GM08714 (cell line): ENCODE measurements around the gene GNL3L.
"Not testable (repeated sequence)": the region's sequence is repeated elsewhere in the genome, so short reads cannot be mapped to it uniquely, and the experiment has no call there.

Experiments used
- H3K4me3 ChIP-seq: fragments of 200-500 bp; sonication (Bioruptor generic); 2 replicates; pipeline ENCODE4 v1.5.1; 2014; ENCODE audit warnings: mild to moderate bottlenecking, low read length, inconsistent platforms
- ZNF274 ChIP-seq: IDR thresholded peaks from 2 replicates; pipeline ENCODE4 v1.6.1; 2012; ENCODE audit warnings: mild to moderate bottlenecking, low read depth, low read length

The GNL3L gene

DNA sequence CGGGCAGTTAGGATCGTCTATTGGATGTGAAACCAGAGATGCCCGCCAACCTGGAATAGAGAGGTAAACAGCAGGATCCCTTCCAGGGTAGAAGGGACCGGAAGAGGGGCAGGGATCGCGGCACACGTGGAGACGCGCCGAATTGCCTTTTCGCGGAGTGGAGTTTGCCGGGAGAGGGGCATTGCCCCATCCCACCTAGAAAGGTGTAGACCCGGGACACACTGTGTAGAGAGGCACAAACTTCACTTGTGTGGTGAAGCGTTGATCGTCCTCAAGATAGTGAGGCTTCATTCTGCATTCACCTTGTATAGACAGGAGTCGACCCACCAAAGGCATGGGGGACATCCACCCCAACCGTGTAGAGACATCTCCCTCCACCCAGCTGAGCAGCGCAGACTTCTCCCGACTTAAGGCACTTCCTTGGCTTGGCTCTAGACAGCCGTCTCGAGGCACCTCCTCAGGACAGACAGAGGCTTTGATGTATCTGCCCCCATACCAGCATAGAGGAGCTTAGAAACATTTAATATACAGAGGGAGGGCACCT lies 410 bp downstream of the GNL3L start:
- peak overlapping the region; percentile 89 for H3K4me3 ChIP-seq
- TF ChIP-seq ZNF274 = no peak

DNA sequence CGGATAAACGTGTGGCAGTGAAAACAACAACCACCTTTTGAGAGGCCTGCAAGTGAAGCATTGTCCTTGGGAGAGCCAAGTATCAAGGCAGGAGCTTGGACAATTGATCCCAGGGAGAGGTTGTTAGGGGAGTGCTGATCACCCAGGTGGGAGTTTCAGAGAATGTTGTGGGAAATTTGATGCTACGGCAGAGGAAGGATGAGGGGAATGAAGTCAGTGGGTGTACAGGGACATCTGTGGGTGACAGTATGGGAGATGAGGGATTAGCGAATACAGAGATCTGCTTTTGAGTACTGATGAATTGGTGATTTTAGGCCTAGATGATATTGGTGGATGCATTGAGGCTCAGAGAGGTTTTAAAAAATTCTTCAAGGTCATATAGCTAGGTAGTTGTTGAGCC lies 4.3 kb downstream of the GNL3L start:
- no peak overlapping the region for H3K4me3 ChIP-seq
- no peak for TF ChIP-seq ZNF274

DNA sequence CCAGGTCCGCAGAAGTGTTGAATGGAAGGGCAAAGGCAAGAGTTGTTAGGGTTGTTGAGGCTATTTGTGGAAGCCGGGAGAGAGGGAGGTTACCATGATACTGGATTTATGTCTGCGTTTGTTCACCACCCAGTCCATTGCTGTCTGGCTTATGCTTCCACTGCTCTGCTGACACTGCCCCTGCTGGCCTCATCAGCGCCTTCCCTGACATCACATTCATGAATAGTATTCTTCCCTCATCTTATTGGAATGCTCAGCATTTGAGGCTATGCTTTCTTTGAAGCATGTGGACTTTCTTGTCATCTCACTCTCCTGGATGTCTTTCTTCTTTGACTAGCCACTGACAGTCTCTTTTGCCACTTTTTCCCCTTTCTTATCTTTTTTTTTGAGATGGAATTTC lies 10.3 kb downstream of the GNL3L start:
- no peak overlapping the region for H3K4me3 ChIP-seq
- no peak for TF ChIP-seq ZNF274

DNA sequence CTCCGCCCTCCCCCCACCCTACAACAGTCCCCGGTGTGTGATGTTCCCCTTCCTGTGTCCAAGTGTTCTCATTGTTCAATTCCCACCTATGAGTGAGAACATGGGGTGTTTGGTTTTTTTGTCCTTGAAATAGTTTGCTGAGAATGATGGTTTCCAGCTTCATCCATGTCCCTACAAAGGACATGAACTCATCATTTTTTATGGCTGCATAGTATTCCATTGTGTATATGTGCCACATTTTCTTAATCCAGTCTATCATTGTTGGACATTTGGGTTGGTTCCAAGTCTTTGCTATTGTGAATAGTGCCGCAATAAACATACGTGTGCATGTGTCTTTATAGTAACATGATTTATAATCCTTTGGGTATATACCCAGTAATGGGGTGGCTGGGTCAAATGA lies 12.2 kb downstream of the GNL3L start:
- not testable (repeated sequence) for H3K4me3 ChIP-seq

DNA sequence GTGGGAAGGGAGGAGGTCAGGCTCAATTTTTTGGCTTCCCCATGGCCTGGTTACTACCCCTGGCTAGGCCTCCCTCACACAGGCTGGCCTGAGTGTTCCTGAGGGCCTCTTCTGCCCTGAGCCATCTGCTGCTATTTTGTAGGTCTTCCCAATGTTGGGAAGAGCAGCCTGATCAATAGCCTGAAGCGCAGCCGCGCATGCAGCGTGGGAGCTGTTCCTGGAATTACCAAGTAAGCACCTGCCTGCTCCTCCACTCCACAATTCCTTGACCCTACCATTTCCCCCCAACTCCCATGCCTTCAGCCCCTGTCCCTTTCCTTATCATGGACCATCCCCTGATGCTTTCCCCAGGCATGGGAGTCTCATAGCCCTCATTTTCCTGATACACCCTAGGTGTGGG lies 20.8 kb downstream of the GNL3L start:
- TF ChIP-seq ZNF274 = no peak
- no peak overlapping the region for H3K4me3 ChIP-seq

DNA sequence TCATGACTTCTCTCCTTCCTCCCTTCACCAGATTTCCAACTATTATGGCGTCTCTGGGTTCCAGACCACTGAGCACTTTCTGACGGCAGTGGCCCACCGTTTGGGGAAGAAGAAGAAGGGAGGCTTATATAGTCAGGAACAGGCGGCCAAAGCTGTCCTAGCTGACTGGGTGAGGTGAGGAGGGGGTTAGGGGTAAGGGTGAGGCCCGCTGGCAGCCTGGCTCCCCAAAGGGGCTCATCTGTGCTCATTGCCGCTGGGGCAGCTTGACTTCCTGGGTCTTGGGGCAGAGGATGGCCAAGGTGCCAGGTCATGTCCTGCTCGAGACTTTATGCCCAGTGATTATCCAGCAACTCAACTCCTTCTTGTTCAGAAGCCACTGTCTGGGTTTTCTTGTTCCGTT lies 21.8 kb downstream of the GNL3L start:
- TF ChIP-seq ZNF274 = no peak

DNA sequence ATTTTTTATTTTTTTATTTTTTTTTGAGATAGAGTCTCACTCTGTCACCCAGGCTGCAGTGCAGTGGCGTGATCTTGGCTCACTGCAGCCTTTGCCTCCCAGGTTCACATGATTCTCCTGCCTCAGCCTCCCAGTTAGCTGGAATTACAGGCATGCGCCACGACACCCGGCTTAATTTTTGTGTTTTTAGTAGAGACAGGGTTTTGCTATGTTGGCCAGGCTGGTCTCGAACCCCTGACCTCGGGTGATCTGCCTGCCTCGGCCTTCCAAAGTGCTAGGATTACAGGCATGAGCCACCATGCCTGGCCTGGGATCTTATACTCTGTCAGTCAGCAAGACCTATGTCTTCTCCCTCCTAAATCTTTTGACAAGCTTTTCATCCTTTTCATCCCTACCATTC lies 25.0 kb downstream of the GNL3L start:
- H3K4me3 ChIP-seq = not testable (repeated sequence)

More for the DNA sequence above, 21.8 kb downstream of the GNL3L start:
- no peak overlapping the region for H3K4me3 ChIP-seq

DNA sequence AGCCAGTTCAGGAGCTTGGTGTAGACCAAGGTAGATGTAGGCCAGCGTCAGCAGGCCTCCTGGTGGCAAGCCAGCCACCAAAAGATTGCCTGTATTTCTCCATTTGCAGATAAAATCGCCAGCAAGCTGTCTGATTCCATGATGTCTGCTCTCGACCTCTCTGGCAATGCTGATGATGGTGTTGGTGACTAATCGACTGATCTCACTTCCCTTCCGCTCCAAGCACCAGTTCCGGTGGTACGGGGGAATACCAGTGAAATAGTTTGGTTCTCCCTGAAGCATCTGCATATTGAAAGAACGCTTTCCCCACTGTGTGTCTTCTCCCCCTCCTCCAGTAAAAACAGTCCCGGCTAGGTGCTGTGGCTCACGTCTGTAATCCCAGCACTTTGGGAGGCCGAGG lies 30.4 kb downstream of the GNL3L start:
- H3K4me3 ChIP-seq = no peak overlapping the region
- no peak for TF ChIP-seq ZNF274

DNA sequence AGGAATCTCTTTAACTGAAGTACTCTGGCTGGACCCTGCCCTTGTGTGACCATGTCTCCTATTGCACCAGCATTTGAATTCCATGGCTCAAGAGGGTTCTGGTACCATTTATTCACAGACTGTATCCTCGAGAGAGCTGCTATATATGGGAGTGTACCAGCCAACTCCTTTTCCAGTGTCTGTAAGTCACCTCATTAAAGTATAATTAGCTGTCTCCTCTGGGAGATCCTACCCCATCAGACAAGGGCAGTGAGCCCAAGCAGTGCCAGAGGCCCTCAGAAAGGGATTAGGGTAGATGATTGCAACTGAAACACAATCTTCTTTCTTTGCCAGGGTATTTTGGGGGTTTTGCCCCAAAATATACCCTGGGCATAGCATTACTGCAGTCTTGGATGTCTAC lies 31.6 kb downstream of the GNL3L start:
- no peak overlapping the region for H3K4me3 ChIP-seq
- TF ChIP-seq ZNF274 = no peak

DNA sequence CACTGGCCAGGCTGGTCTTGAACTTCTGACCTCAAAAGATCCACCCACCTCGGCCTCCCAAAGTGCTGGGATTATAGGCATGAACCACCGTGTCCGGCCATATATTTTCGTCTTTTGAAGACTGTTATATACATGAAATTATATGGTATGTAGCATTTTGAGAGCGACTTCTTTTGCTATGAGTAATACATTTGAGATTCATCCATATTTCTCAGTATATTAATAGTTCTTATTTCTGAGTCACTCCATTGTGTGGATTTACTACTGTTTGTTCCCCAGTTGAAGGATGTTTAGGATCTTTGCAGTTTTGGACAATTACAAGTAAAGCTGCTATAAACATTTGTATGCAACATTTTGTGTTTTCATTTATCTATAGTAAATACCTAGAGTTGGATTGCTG lies 34.9 kb downstream of the GNL3L start:
- TF ChIP-seq ZNF274 = no peak
- H3K4me3 ChIP-seq = no peak overlapping the region

DNA sequence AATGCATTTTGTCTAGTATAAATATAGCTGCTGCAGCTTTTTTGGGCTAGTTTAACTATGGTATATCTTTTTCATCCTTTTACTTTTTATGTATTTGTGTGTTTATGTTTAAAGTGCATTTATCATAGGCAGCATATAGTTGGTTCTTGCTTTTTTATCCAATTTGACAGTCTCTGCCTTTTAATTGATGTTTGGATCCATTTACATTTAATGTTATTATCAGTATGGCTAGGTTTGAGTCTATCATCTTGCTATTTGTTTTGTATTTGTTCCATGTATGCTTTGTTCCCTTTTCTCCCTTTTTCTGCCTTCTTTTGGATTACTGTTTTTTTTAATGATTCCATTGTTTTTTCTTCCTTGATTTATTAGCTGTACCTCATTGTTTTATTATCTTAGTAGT lies 40.3 kb downstream of the GNL3L start:
- H3K4me3 ChIP-seq = no peak overlapping the region
- TF ChIP-seq ZNF274 = no peak

DNA sequence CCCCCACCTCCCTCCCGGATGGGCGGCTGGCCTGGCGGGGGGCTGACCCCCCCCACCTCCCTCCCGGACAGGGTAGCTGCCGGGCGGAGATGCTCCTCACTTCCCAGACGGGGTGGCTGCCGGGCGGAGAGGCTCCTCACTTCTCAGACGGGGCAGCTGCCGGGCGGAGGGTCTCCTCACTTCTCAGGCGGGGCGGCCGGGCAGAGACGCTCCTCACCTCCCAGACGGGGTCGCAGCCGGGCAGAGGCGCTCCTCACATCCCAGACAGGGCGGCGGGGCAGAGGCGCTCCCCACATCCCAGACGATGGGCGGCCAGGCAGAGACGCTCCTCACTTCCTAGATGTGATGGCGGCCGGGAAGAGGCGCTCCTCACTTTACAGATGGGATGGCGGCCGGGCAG lies 42.6 kb downstream of the GNL3L start:
- H3K4me3 ChIP-seq = not testable (repeated sequence)

DNA sequence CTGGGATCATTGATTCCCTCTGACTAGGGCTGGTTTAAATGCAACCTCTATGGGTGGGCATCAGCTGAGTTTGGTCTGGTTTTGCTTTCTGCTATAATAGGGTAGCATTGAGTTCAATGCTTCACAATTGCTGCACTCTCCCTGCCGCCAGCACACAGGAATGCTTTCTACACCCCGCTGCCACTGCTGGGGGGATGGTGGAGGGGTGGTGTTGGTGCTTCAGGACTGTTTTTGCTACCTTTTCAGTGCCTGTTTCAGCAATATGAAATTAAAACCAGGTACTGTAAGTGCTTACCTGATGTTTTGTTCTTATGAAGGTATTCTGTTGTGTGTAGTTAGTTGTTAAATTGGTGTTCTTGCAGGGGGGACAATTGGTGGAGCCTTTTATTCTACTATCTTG lies 67.7 kb downstream of the GNL3L start:
- no peak overlapping the region for H3K4me3 ChIP-seq
- no peak for TF ChIP-seq ZNF274

DNA sequence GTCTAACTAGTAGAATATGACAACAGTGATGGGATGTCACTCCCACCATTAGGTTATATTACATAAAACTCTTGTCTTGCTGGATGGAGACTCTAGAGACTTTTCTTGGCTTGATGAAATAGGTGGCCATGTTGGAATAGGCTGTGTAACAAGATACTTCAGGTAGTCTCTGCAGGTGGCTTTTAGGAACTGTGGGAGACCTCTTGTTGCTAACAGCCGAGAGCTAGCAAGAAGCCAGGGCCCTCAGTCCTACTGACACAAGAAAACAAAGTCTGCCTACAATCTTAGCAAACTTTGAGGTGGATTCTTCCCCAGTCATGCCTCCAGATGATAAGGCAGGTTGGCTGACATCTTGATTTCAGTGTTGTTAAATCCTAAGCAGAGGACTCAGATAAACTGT lies 72.5 kb downstream of the GNL3L start:
- TF ChIP-seq ZNF274 = no peak
- no peak overlapping the region for H3K4me3 ChIP-seq
